ENCODE results near the gene SLC35F4. TPM values are rescaled to one million over a fixed set of nuclear protein-coding genes. Genes with fewer than 3 reads are reported as not detected.

SLC35F4 gene
- total and polyA plus RNA-seq, 8 donors, result 0.16 to 1.9 (median 0.36) TPM; not detected in 4

- H3K27me3 ChIP-seq, result no peaks in the 10 kb centered on the region
- intact Hi-C loops (cut with DNase I), result no loop called here
- no peak overlapping the region for H3K4me3 ChIP-seq
- FAIRE-seq (no peak), ATAC-seq (no peak), DNase-seq (no peak)
- H3K4me1 ChIP-seq, result no peaks in the 10 kb centered on the region
- H3K36me3 ChIP-seq, result no peaks in the 10 kb centered on the region
- 61 to 64% methylated on average over 3 of the region's 3 CpGs for WGBS, 2 donors
- TF ChIP-seq, protein P1, sequence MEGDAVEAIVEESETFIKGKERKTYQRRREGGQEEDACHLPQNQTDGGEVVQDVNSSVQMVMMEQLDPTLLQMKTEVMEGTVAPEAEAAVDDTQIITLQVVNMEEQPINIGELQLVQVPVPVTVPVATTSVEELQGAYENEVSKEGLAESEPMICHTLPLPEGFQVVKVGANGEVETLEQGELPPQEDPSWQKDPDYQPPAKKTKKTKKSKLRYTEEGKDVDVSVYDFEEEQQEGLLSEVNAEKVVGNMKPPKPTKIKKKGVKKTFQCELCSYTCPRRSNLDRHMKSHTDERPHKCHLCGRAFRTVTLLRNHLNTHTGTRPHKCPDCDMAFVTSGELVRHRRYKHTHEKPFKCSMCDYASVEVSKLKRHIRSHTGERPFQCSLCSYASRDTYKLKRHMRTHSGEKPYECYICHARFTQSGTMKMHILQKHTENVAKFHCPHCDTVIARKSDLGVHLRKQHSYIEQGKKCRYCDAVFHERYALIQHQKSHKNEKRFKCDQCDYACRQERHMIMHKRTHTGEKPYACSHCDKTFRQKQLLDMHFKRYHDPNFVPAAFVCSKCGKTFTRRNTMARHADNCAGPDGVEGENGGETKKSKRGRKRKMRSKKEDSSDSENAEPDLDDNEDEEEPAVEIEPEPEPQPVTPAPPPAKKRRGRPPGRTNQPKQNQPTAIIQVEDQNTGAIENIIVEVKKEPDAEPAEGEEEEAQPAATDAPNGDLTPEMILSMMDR (IDR thresholded peaks at IDR 0.05), result no peak
- H3K27ac ChIP-seq, result no peak overlapping the region
- no peaks in the 10 kb centered on the region for H3K9me3 ChIP-seq
These were observed 165.9 kb downstream of the SLC35F4 start for GRCh38 chr14:57699947-57700346.

- Histone ChIP-seq H3K27me3 (no peaks in the 10 kb centered on the region), H3K27ac (no peak overlapping the region), H3K36me3 (no peaks in the 10 kb centered on the region), H3K4me3 (no peak overlapping the region), H3K4me1 (no peaks in the 10 kb centered on the region), H3K9me3 (no peaks in the 10 kb centered on the region)
- intact Hi-C loops (cut with DNase I), result no loop called here
- ATAC-seq, result peak in 3 of 4 donors; percentile 32 to 69 (median 50)
- TF ChIP-seq, protein P1 (IDR thresholded peaks at IDR 0.05), result peak in 3 of 4 donors; percentile 16 to 23 (median 21)
- no peak for FAIRE-seq
- DNase-seq, result no peak
These were observed 173.2 kb downstream of the SLC35F4 start for GRCh38 chr14:57692671-57693070.

DNA sequence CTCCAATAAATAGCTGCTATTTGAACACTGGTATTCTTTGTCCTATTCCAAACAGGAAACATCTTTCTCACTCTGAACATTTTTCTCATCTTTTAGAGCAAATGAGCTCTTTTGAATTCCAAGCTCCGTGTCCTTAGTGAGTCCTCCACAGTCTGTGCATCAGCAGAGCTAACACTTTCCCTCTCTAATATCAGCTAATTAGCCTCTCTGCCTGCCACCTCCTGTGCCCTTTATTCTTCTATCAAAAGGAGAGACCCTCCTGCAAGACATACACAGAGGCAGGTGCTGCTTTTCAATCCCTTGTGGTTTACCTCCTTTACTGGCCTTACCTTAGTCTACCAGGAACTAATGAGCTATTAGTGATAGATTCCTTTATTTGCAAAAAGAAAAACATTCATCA is 178.5 kb downstream of the SLC35F4 start:
- TF ChIP-seq, protein P1 (IDR thresholded peaks at IDR 0.05), result no peak
- WGBS, 2 donors, result 38 to 68% methylated on average over 1 of the region's 1 CpG
- intact Hi-C loops (cut with DNase I), result no loop called here
- H3K4me1 ChIP-seq, result no peaks in the 10 kb centered on the region
- no peaks in the 10 kb centered on the region for H3K9me3 ChIP-seq
- no peak for DNase-seq
- H3K27ac ChIP-seq, result no peak overlapping the region
- H3K4me3 ChIP-seq, result no peak overlapping the region
- no peak for ATAC-seq
- no peaks in the 10 kb centered on the region for H3K36me3 ChIP-seq
- FAIRE-seq, result no peak
- H3K27me3 ChIP-seq, result no peaks in the 10 kb centered on the region

- Histone ChIP-seq H3K36me3 (no peaks in the 10 kb centered on the region), H3K27ac (no peak overlapping the region), H3K4me1 (no peaks in the 10 kb centered on the region), H3K27me3 (no peaks in the 10 kb centered on the region), H3K9me3 (no peaks in the 10 kb centered on the region), H3K4me3 (no peak overlapping the region)
- TF ChIP-seq, protein P1 (IDR thresholded peaks at IDR 0.05), result no peak
- no peak for DNase-seq
- ATAC-seq, result no peak
- FAIRE-seq, result no peak
- intact Hi-C loops (cut with DNase I), result no loop called here
- 54 to 55% methylated on average over 4 of the region's 4 CpGs for WGBS, 2 donors
These were observed 179.6 kb downstream of the SLC35F4 start for GRCh38 chr14:57686304-57686703.

- no peak for FAIRE-seq
- no peak overlapping the region for H3K27ac ChIP-seq
- no peak for DNase-seq
- ATAC-seq, result no peak
- H3K27me3 ChIP-seq, result no peaks in the 10 kb centered on the region
- no peaks in the 10 kb centered on the region for H3K9me3 ChIP-seq
- TF ChIP-seq, protein P1 (IDR thresholded peaks at IDR 0.05), result no peak
- intact Hi-C loops (cut with DNase I), result no loop called here
- 75 to 87% methylated on average over 3 of the region's 3 CpGs for WGBS, 2 donors
- H3K36me3 ChIP-seq, result no peaks in the 10 kb centered on the region
- H3K4me1 ChIP-seq, result no peaks in the 10 kb centered on the region
- H3K4me3 ChIP-seq, result no peak overlapping the region
These were observed 194.9 kb downstream of the SLC35F4 start for GRCh38 chr14:57671021-57671420.

Data from pancreas (tissue), 10 donors.